HCT116 (cell line): Measurements from ENCODE around the gene AGAP1.

Experiments
- ATF3 ChIP-seq: IDR thresholded peaks from 2 replicates; pipeline ENCODE4 v1.6.1; 2012
- CBX3 ChIP-seq: IDR thresholded peaks from 2 replicates; pipeline ENCODE4 v1.6.1; 2012; ENCODE audit warnings: low read depth
- CTCF ChIP-seq, 3 experiments: fragments of 200-600 bp in 1 of 3; sonication (generic) in 1 of 3; IDR thresholded peaks in 2 of 3; conservative IDR thresholded peaks in 1 of 3; 2 replicates each; pipeline ENCODE4 v1.5.1; 2012 to 2017; ENCODE audit warnings: low read depth in 2 of 3, low read length in 2 of 3, antibody characterized with exemption in 1 of 3, borderline replicate concordance in 1 of 3, control low read depth in 1 of 3, mild to moderate bottlenecking in 1 of 3, mixed read lengths in 1 of 3, mixed run types in 1 of 3, moderate library complexity in 1 of 3; ENCODE audit not compliant: insufficient read depth in 1 of 3
- EGR1 ChIP-seq: IDR thresholded peaks from 2 replicates; pipeline ENCODE4 v1.6.1; 2012; ENCODE audit warnings: low read depth
- EZH2 ChIP-seq: fragments of 200-600 bp; sonication (generic); IDR thresholded peaks from 2 replicates; pipeline ENCODE4 v1.6.1; 2017; ENCODE audit warnings: antibody characterized with exemption, mixed run types
- EZH2phosphoT487 ChIP-seq: fragments of 200-600 bp; IDR thresholded peaks from 2 replicates; pipeline ENCODE4 v1.6.1; 2018; ENCODE audit warnings: antibody characterized with exemption, borderline replicate concordance
- JUND ChIP-seq: IDR thresholded peaks from 2 replicates; pipeline ENCODE4 v1.6.1; 2012
- POLR2A ChIP-seq: IDR thresholded peaks from 2 replicates; pipeline ENCODE4 v1.7.0; 2011; ENCODE audit warnings: borderline replicate concordance; ENCODE audit not compliant: insufficient read depth, insufficient read length; ENCODE audit errors: extremely low read depth
- POLR2AphosphoS5 ChIP-seq: IDR thresholded peaks from 2 replicates; pipeline ENCODE4 v1.6.1; 2011; ENCODE audit warnings: mild to moderate bottlenecking, low read depth, low read length, moderate library complexity
- RAD21 ChIP-seq: IDR thresholded peaks from 2 replicates; pipeline ENCODE4 v1.6.1; 2012; ENCODE audit warnings: low read depth, mild to moderate bottlenecking
- REST ChIP-seq: IDR thresholded peaks from 2 replicates; pipeline ENCODE4 v1.6.1; 2012; ENCODE audit warnings: low read depth
- SP1 ChIP-seq: IDR thresholded peaks from 2 replicates; pipeline ENCODE4 v1.6.1; 2012; ENCODE audit warnings: low read depth
- TF ChIP-seq, protein P1 (sequence below): IDR thresholded peaks from 2 replicates; pipeline ENCODE4 v1.6.1; 2012

GRCh38 chr2:235725841-235726240, 232.0 kb downstream of the AGAP1 start:
- TF ChIP-seq CTCF (IDR thresholded peaks at IDR 0.05 in 2 of 3, conservative IDR thresholded peaks at IDR 0.05 in 1 of 3; ENCODE audit: borderline replicate concordance in 1 of 3, insufficient read depth in 1 of 3, low read depth in 2 of 3, low read length in 2 of 3): no peak
- TF ChIP-seq POLR2AphosphoS5: no peak
- TF ChIP-seq ATF3: no peak
- TF ChIP-seq, protein P1, sequence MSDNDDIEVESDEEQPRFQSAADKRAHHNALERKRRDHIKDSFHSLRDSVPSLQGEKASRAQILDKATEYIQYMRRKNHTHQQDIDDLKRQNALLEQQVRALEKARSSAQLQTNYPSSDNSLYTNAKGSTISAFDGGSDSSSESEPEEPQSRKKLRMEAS: no peak
- no peak for TF ChIP-seq EZH2phosphoT487
- no peak for TF ChIP-seq REST
- TF ChIP-seq POLR2A: no peak
- TF ChIP-seq RAD21: no peak
- TF ChIP-seq SP1: no peak
- no peak for TF ChIP-seq CBX3
- no peak for TF ChIP-seq EGR1
- TF ChIP-seq JUND: no peak
- no peak for TF ChIP-seq EZH2
